ENCODE measurements around the gene BSG.
"Not testable (repeated sequence)": the region's sequence is repeated elsewhere in the genome, so short reads cannot be mapped to it uniquely, and the experiment has no call there.

BSG gene

DNA sequence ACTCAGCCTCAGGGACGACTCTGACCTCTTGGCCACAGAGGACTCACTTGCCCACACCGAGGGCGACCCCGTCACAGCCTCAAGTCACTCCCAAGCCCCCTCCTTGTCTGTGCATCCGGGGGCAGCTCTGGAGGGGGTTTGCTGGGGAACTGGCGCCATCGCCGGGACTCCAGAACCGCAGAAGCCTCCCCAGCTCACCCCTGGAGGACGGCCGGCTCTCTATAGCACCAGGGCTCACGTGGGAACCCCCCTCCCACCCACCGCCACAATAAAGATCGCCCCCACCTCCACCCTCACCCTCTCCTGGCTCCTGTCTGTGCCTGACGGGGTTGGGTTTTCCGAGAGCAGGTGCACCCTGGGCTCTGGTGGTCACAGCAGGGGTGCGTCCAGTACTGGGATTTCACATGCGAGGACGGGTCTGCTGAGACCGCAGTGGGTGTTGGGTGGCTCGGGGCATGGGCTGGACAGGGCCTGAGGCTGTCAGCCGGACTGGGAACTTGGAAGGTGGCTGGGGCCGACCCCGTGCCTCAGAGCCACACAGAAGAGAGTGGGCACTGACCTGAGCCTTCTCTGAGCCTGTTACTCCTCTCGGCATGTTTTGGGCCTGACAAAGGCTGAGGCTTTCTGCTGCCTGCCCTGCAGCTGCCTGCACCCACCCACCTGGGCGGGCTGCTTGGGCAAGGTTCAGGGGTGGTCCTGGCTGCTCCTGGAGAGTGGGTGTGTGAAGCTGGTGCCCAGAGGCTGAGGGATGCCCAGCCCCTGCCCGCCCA, 11.0 kb downstream of the BSG start:
- Histone ChIP-seq H4K20me1 (ENCODE audit: control insufficient read depth, insufficient read depth, low read depth, low read length) (peaks cover 6% of the 10 kb centered on the region; the same call in 1 of the 2 replicates), H3K4me1 (ENCODE audit: control insufficient read depth, low read length) (peaks cover 3% of the 10 kb centered on the region), H3K27ac (ENCODE audit: low read depth, low read length) (no peak overlapping the region), H3K9me2 (replicated peaks; ENCODE audit: control insufficient read depth, low read length) (no peaks in the 10 kb centered on the region), H3K9me3 (ENCODE audit: control insufficient read depth, insufficient read depth, low read length) (no peaks in the 10 kb centered on the region), H3K36me3 (ENCODE audit: control insufficient read depth, low read length) (peaks cover 34% of the 10 kb centered on the region), H3K27me3 (ENCODE audit: control insufficient read depth, low read length) (peaks cover 4% of the 10 kb centered on the region), H3K4me3 (ENCODE audit: low read length) (no peak overlapping the region), H3F3A (ENCODE audit: control insufficient read depth, insufficient read depth) (no peaks in the 10 kb centered on the region), H3K79me2 (ENCODE audit: control insufficient read depth, low read length) (peaks cover 21% of the 10 kb centered on the region), H3K4me2 (ENCODE audit: low read length) (no peak overlapping the region)
- TF ChIP-seq, protein P1, sequence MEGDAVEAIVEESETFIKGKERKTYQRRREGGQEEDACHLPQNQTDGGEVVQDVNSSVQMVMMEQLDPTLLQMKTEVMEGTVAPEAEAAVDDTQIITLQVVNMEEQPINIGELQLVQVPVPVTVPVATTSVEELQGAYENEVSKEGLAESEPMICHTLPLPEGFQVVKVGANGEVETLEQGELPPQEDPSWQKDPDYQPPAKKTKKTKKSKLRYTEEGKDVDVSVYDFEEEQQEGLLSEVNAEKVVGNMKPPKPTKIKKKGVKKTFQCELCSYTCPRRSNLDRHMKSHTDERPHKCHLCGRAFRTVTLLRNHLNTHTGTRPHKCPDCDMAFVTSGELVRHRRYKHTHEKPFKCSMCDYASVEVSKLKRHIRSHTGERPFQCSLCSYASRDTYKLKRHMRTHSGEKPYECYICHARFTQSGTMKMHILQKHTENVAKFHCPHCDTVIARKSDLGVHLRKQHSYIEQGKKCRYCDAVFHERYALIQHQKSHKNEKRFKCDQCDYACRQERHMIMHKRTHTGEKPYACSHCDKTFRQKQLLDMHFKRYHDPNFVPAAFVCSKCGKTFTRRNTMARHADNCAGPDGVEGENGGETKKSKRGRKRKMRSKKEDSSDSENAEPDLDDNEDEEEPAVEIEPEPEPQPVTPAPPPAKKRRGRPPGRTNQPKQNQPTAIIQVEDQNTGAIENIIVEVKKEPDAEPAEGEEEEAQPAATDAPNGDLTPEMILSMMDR (IDR thresholded peaks at IDR 0.05; ENCODE audit: low read depth, low read length, poor library complexity, severe bottlenecking), result no peak
- TF ChIP-seq EZH2phosphoT487 (IDR thresholded peaks at IDR 0.05; ENCODE audit: borderline replicate concordance, low read length), result no peak

DNA sequence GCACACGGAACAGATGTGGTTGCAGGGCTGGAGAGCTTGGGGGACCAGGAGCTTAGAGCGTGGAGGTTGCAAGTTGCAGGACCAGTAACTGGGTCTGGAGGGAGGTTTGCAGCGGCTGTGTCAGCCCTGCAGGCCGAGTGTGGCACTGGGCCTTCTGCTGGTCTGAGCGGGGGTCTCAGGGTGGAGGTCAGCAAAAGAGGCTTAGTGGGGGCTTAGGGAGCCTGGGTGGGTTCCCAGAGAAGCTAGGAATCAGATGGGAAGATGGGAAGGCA, 11.5 kb downstream of the BSG start:
- no peak overlapping the region for H3K4me2 ChIP-seq (ENCODE audit: low read length)
- H3K4me1 ChIP-seq (ENCODE audit: control insufficient read depth, low read length), result peaks cover 8% of the 10 kb centered on the region
- H3K27me3 ChIP-seq (ENCODE audit: control insufficient read depth, low read length), result peaks cover 9% of the 10 kb centered on the region
- TF ChIP-seq, protein P1 (IDR thresholded peaks at IDR 0.05; ENCODE audit: low read depth, low read length, poor library complexity, severe bottlenecking), result no peak
- no peak for TF ChIP-seq EZH2phosphoT487 (IDR thresholded peaks at IDR 0.05; ENCODE audit: borderline replicate concordance, low read length)
- H3K4me3 ChIP-seq (ENCODE audit: low read length), result no peak overlapping the region
- peaks cover 6% of the 10 kb centered on the region; the same call in 1 of the 2 replicates for H4K20me1 ChIP-seq (ENCODE audit: control insufficient read depth, insufficient read depth, low read depth, low read length)
- H3F3A ChIP-seq (ENCODE audit: control insufficient read depth, insufficient read depth), result no peaks in the 10 kb centered on the region
- H3K36me3 ChIP-seq (ENCODE audit: control insufficient read depth, low read length), result peaks cover 34% of the 10 kb centered on the region
- H3K9me3 ChIP-seq (ENCODE audit: control insufficient read depth, insufficient read depth, low read length), result no peaks in the 10 kb centered on the region
- no peak overlapping the region for H3K27ac ChIP-seq (ENCODE audit: low read depth, low read length)
- H3K79me2 ChIP-seq (ENCODE audit: control insufficient read depth, low read length), result peaks cover 15% of the 10 kb centered on the region
- no peaks in the 10 kb centered on the region for H3K9me2 ChIP-seq (replicated peaks; ENCODE audit: control insufficient read depth, low read length)

DNA sequence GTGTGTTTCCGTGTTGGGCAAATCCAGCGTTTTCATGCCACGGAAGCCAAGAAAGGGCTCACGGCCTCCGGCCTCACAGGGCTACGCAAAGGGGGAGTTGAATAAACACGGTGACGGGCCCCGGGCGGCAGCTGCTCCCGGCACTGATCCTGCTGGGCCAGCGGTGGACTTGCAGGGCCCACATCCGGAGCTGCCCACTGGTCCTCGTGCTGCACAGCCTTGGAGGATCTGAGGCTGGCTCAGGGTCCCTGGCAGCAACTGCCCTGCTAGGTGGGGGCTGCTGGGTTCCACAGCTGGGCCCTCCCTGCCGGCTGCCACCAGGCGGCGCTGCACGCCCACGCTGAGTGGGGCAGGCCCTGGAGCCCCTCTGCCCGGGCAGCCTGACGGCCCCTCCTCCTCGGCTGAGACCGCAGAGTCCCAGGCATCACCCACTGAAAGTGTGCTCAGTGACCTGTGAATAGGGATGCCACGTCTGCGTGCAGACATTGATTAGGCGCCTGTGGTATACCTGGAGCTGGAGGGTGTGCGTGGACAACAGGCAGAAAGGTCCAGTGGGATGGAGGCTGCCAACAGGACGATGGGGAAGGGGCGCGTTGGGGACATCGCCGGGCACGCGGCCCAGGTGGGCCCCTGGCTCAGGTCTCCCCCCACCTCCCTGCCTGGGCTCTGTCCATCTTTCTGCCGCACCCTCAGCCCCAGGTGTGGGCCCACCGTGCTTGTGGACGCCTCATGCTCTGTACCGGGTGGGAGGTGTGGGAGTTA, 12.0 kb downstream of the BSG start:
- no peak for TF ChIP-seq EZH2phosphoT487 (IDR thresholded peaks at IDR 0.05; ENCODE audit: borderline replicate concordance, low read length)
- TF ChIP-seq, protein P1 (IDR thresholded peaks at IDR 0.05; ENCODE audit: low read depth, low read length, poor library complexity, severe bottlenecking), result peak; percentile 98
- H3K9me2 ChIP-seq (replicated peaks; ENCODE audit: control insufficient read depth, low read length), result no peaks in the 10 kb centered on the region
- H3F3A ChIP-seq (ENCODE audit: control insufficient read depth, insufficient read depth), result no peaks in the 10 kb centered on the region
- peaks cover 14% of the 10 kb centered on the region for H3K27me3 ChIP-seq (ENCODE audit: control insufficient read depth, low read length)
- peaks cover 6% of the 10 kb centered on the region; the same call in 1 of the 2 replicates for H4K20me1 ChIP-seq (ENCODE audit: control insufficient read depth, insufficient read depth, low read depth, low read length)
- H3K36me3 ChIP-seq (ENCODE audit: control insufficient read depth, low read length), result peaks cover 31% of the 10 kb centered on the region
- H3K79me2 ChIP-seq (ENCODE audit: control insufficient read depth, low read length), result peaks cover 10% of the 10 kb centered on the region
- no peak overlapping the region for H3K27ac ChIP-seq (ENCODE audit: low read depth, low read length)
- no peaks in the 10 kb centered on the region for H3K9me3 ChIP-seq (ENCODE audit: control insufficient read depth, insufficient read depth, low read length)
- H3K4me3 ChIP-seq (ENCODE audit: low read length), result no peak overlapping the region
- no peak overlapping the region for H3K4me2 ChIP-seq (ENCODE audit: low read length)
- H3K4me1 ChIP-seq (ENCODE audit: control insufficient read depth, low read length), result peaks cover 11% of the 10 kb centered on the region

DNA sequence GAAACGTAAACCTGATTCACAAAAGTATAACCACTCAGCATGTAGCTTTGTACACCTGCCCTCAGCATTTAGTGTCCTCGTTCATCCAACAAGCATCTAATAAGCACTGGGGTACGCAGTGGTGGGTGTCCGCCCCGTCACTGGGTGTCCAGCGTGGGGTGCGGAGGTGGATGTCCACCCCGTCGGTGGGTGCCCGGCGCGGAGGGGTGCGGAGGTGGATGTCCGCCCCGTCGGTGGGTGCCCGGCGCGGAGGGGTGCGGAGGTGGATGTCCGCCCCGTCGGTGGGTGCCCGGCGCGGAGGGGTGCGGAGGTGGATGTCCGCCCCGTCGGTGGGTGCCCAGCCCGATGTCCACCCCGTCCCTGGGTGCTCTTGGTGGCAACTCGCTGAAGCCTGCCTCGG, 12.8 kb downstream of the BSG start:
- not testable (repeated sequence) for H3K9me2 ChIP-seq (replicated peaks; ENCODE audit: control insufficient read depth, low read length); H3K4me3 ChIP-seq (ENCODE audit: low read length); H4K20me1 ChIP-seq (ENCODE audit: control insufficient read depth, insufficient read depth, low read depth, low read length); H3K9me3 ChIP-seq (ENCODE audit: control insufficient read depth, insufficient read depth, low read length); H3F3A ChIP-seq (ENCODE audit: control insufficient read depth, insufficient read depth); H3K4me2 ChIP-seq (ENCODE audit: low read length); H3K27ac ChIP-seq (ENCODE audit: low read depth, low read length); H3K79me2 ChIP-seq (ENCODE audit: control insufficient read depth, low read length)
- peaks cover 25% of the 10 kb centered on the region for H3K36me3 ChIP-seq (ENCODE audit: control insufficient read depth, low read length)
- peaks cover 11% of the 10 kb centered on the region for H3K4me1 ChIP-seq (ENCODE audit: control insufficient read depth, low read length)
- H3K27me3 ChIP-seq (ENCODE audit: control insufficient read depth, low read length), result peaks cover 14% of the 10 kb centered on the region
